Measurements from ENCODE around the gene UNC119B.
"Not testable (repeated sequence)": the region's sequence is repeated elsewhere in the genome, so short reads cannot be mapped to it uniquely, and the experiment has no call there.

UNC119B gene

GRCh38 chr12:120719496-120720233 lies 9.4 kb downstream of the UNC119B start:
- DNase-seq (ENCODE audit: insufficient read length, low spot score) (no peak), FAIRE-seq (no peak)
- TF ChIP-seq POLR2A (IDR thresholded peaks at IDR 0.05; ENCODE audit: low read depth, low read length), result no peak

GRCh38 chr12:120720234-120720986 lies 10.2 kb downstream of the UNC119B start:
- FAIRE-seq (no peak), DNase-seq (ENCODE audit: insufficient read length, low spot score) (peak; percentile 63)
- no peak for TF ChIP-seq POLR2A (IDR thresholded peaks at IDR 0.05; ENCODE audit: low read depth, low read length)

GRCh38 chr12:120720987-120721801 lies 10.9 kb downstream of the UNC119B start:
- DNase-seq (ENCODE audit: insufficient read length, low spot score), result no peak
- no peak for TF ChIP-seq POLR2A (IDR thresholded peaks at IDR 0.05; ENCODE audit: low read depth, low read length)
- FAIRE-seq, result no peak

GRCh38 chr12:120721866-120722265 lies 11.6 kb downstream of the UNC119B start:
- TF ChIP-seq POLR2A (IDR thresholded peaks at IDR 0.05; ENCODE audit: low read depth, low read length), result no peak
- DNase-seq (ENCODE audit: insufficient read length, low spot score) (no peak), FAIRE-seq (no peak)

- FAIRE-seq (no peak), DNase-seq (ENCODE audit: insufficient read length, low spot score) (no peak)
- TF ChIP-seq POLR2A (IDR thresholded peaks at IDR 0.05; ENCODE audit: low read depth, low read length), result no peak
These were observed 12.5 kb downstream of the UNC119B start for GRCh38 chr12:120722784-120723183.

GRCh38 chr12:120724720-120725119 lies 14.5 kb downstream of the UNC119B start:
- DNase-seq (ENCODE audit: insufficient read length, low spot score) (no peak), FAIRE-seq (no peak)
- no peak for TF ChIP-seq POLR2A (IDR thresholded peaks at IDR 0.05; ENCODE audit: low read depth, low read length)

GRCh38 chr12:120725151-120725658 lies 14.9 kb downstream of the UNC119B start:
- TF ChIP-seq POLR2A (IDR thresholded peaks at IDR 0.05; ENCODE audit: low read depth, low read length), result no peak
- FAIRE-seq (no peak), DNase-seq (ENCODE audit: insufficient read length, low spot score) (no peak)

GRCh38 chr12:120725659-120726509 lies 15.6 kb downstream of the UNC119B start, which contains the start of gene ACADS:
TSS of gene ACADS (plus strand) at chr12:120725826. CDS start at chr12:120725886, 60 bp downstream.
- peak; percentile 58 for TF ChIP-seq POLR2A (IDR thresholded peaks at IDR 0.05; ENCODE audit: low read depth, low read length)
- FAIRE-seq (no peak), DNase-seq (ENCODE audit: insufficient read length, low spot score) (peak; percentile 80)

- no peak for DNase-seq (ENCODE audit: insufficient read length, low spot score)
- no peak for FAIRE-seq
- TF ChIP-seq POLR2A (IDR thresholded peaks at IDR 0.05; ENCODE audit: low read depth, low read length), result no peak
These were observed 16.2 kb downstream of the UNC119B start for GRCh38 chr12:120726510-120726793.

GRCh38 chr12:120726961-120727360 lies 16.7 kb downstream of the UNC119B start:
- DNase-seq (ENCODE audit: insufficient read length, low spot score) (no peak), FAIRE-seq (no peak)
- no peak for TF ChIP-seq POLR2A (IDR thresholded peaks at IDR 0.05; ENCODE audit: low read depth, low read length)

GRCh38 chr12:120732198-120732597 lies 21.9 kb downstream of the UNC119B start:
- not testable (repeated sequence) for DNase-seq (ENCODE audit: insufficient read length, low spot score); FAIRE-seq

- DNase-seq (ENCODE audit: insufficient read length, low spot score) (no peak), FAIRE-seq (no peak)
- TF ChIP-seq POLR2A (IDR thresholded peaks at IDR 0.05; ENCODE audit: low read depth, low read length), result no peak
These were observed 23.3 kb downstream of the UNC119B start for GRCh38 chr12:120733574-120733973.

GRCh38 chr12:120734210-120734609 lies 24.0 kb downstream of the UNC119B start:
- FAIRE-seq, result no peak
- no peak for DNase-seq (ENCODE audit: insufficient read length, low spot score)
- no peak for TF ChIP-seq POLR2A (IDR thresholded peaks at IDR 0.05; ENCODE audit: low read depth, low read length)
